ENCODE measurements around the gene OMP.

OMP gene

DNA sequence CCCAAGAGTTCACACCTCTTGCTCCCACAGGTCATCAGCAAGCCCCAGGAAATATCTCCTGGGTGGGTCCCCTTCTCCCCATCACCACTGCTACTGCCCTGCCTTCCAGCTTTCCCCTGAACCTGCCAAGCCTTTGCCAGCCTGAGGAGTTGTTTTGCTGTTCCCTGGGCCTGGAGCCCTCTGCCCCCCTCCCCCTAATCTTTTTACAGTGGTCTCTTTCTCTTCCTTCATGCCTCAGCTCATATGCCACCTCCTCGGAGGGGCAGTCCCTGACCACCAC, 44.3 kb downstream of the OMP start:
- Histone ChIP-seq H3K36me3 (ENCODE audit: control insufficient read depth, insufficient read depth, low read length) (no peaks in the 10 kb centered on the region), H3K27me3 (ENCODE audit: control insufficient read depth, insufficient read depth, low read length) (peaks cover 6% of the 10 kb centered on the region), H3K4me3 (ENCODE audit: low read length) (no peak overlapping the region), H3K9ac (ENCODE audit: low read length) (no peak overlapping the region), H3K27ac (ENCODE audit: low read depth, low read length) (no peak overlapping the region), H3K4me1 (ENCODE audit: control insufficient read depth, insufficient read depth, low read length) (no peaks in the 10 kb centered on the region)

DNA sequence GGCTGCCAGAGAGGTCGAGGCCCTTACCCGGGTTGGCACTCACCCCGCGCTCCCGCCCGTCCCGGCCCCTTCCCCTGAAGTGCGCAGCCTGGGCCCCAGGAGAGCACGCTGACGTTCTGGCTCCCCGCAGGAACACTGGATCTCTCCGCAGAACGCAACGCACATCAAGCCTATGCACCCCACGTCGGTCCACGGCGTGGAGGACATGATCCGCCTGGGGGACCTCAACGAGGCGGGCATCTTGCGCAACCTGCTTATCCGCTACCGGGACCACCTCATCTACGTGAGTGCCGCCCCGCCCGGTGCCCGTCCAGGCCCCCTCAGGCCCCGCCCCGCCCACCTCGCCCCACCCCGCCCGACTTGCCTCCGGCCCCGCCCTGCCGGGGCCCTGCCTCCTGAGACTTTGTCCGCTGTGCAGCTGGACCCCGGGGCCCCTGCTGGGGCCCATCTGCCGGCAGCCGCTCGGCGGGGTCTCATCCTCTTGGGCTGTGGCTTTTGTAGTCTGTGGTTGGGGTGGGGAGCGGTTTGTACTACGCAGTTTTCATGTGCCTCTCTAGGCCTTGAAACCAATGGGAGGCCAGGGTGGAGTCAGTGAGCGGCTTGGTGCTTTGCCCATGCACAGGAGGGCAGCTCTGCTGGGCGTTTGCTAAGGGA, 45.2 kb downstream of the OMP start:
- Histone ChIP-seq H3K27ac (ENCODE audit: low read depth, low read length) (no peak overlapping the region), H3K4me3 (ENCODE audit: low read length) (no peak overlapping the region), H3K4me1 (ENCODE audit: control insufficient read depth, insufficient read depth, low read length) (no peaks in the 10 kb centered on the region), H3K9ac (ENCODE audit: low read length) (no peak overlapping the region), H3K27me3 (ENCODE audit: control insufficient read depth, insufficient read depth, low read length) (peaks cover 6% of the 10 kb centered on the region), H3K36me3 (ENCODE audit: control insufficient read depth, insufficient read depth, low read length) (no peaks in the 10 kb centered on the region)

DNA sequence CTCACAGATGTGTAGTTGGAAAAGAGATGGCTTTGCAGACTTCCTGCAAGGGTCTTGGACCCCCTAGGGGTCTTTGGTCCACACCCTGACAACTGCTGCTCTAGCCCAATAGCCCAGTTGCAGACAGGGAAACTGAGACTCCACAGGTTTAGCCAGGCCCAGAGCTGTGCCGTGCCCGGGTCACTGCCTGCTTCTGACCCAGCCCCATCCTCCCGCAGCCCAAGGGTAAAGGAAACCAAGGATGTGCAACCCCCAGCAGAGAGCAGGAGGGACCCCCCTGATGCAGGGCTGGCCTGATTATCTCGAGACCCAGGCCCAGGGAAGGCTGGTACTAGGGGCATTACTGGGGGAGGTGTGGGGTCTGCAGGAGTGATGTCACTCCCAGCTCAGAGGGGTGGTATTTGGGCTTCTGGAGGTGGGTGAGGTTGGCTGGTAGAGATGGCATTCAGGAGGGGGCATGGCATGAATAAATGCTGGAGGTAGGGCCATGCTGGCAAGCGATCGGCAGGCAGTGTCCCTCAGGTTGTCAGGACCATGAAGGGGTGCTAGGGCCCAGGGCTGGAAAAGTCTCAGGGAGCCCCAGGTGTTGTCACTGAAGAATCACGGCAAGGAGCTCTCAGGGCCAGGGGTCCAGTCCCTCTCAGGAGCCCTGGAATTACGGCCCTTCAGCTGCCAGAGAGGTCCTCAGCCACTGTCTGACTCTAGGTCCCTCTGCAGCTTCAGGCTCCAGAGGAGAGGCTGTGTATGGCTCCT, 46.5 kb downstream of the OMP start:
- no peaks in the 10 kb centered on the region for H3K36me3 ChIP-seq (ENCODE audit: control insufficient read depth, insufficient read depth, low read length)

DNA sequence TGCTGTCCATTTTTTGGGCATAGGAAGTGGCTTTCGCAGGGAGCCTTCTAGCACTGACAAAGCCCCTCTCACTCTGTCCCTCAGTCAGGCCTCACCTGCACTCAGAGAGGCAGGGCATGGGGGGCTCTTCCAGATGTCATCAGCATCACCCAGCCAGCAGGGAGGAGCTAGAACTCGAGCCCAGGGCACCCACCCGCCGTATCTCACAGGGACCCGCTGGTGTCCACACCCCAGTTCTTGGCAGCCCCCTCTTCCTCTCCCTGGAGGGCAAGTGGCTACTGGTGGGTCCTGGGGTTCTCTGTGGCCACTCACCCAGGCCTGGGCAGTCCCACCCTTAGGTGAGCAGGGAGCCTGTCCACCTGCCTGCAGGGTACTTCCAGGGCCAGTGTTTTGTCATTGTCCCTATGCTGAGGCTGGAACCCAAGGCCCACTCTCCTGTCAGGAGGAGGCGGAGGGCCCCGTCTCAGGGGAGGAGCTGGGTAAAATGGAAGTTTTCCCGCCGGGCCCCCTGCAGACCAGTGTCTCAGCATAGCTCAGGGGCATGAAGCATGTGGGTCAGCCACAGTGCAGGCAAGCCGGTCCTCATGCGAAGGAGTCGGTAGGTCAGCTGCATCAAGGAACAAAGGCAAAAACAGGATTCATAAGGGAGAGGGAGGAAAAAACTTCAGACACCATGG, 47.2 kb downstream of the OMP start:
- H3K27me3 ChIP-seq (ENCODE audit: control insufficient read depth, insufficient read depth, low read length) = peaks cover 6% of the 10 kb centered on the region
- H3K9ac ChIP-seq (ENCODE audit: low read length) = no peak overlapping the region
- H3K4me1 ChIP-seq (ENCODE audit: control insufficient read depth, insufficient read depth, low read length) = no peaks in the 10 kb centered on the region
- no peak overlapping the region for H3K4me3 ChIP-seq (ENCODE audit: low read length)
- no peaks in the 10 kb centered on the region for H3K36me3 ChIP-seq (ENCODE audit: control insufficient read depth, insufficient read depth, low read length)
- H3K27ac ChIP-seq (ENCODE audit: low read depth, low read length) = no peak overlapping the region

More for the DNA sequence above, 46.5 kb downstream of the OMP start:
- H3K4me3 ChIP-seq (ENCODE audit: low read length) = no peak overlapping the region
- peaks cover 6% of the 10 kb centered on the region for H3K27me3 ChIP-seq (ENCODE audit: control insufficient read depth, insufficient read depth, low read length)
- no peaks in the 10 kb centered on the region for H3K4me1 ChIP-seq (ENCODE audit: control insufficient read depth, insufficient read depth, low read length)
- H3K27ac ChIP-seq (ENCODE audit: low read depth, low read length) = no peak overlapping the region
- H3K9ac ChIP-seq (ENCODE audit: low read length) = no peak overlapping the region

DNA sequence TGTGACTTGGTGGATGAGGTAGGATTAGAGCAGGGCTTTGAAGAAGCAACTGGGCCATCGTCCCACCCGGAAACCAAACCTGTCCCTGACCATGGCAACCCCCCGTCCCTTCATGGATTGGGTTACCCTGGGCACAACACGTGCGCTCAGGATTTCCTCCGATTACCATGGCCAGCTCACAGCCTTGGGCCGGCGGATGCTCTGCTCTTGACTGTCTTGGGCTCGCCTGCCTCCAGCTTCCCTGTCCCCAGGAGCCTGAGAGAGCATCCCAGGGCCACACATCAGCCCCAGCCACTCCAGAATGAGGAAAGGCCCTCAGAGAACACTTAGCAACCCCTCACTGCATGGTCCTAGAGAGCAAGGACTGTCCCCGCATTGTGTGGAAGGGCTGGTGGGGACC, 48.2 kb downstream of the OMP start:
- Histone ChIP-seq H3K4me1 (ENCODE audit: control insufficient read depth, insufficient read depth, low read length) (no peaks in the 10 kb centered on the region), H3K36me3 (ENCODE audit: control insufficient read depth, insufficient read depth, low read length) (no peaks in the 10 kb centered on the region), H3K27ac (ENCODE audit: low read depth, low read length) (no peak overlapping the region), H3K4me3 (ENCODE audit: low read length) (no peak overlapping the region), H3K9ac (ENCODE audit: low read length) (no peak overlapping the region), H3K27me3 (ENCODE audit: control insufficient read depth, insufficient read depth, low read length) (peaks cover 6% of the 10 kb centered on the region)

DNA sequence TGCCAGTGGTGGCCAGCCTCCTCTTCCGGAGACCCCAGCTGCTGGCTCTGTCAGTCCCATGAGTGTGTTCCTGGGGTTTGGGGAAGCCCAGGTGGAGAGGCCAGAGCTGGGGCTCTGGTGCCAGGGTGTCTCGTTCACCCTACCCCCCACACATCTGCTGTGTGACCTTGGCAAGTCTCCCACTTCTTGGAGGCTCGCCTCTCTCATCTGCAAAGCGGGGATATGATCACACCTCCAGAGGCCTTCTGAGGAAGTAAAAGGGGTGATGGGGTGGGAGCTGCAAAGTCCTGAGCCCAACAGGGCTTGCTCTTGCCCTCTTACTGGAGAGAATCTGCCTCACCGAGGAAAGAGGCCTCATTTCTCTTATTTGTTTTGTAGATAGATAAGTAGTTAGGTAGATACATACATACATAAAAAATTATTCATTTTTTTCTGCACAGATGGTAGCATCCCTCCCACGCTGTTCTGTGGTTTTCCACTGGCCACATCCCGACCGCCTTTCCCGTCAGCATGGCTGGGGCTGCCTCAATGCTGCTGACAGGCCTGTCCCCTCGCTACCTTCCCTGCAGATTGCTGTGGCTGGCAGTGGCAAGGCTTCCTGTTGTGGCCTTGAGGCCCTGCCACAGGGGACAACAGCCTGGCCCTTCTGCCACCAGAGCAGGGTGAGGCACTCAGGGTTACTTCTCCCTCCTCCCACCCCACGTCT, 49.3 kb downstream of the OMP start:
- peaks cover 6% of the 10 kb centered on the region for H3K27me3 ChIP-seq (ENCODE audit: control insufficient read depth, insufficient read depth, low read length)
- H3K36me3 ChIP-seq (ENCODE audit: control insufficient read depth, insufficient read depth, low read length) = no peaks in the 10 kb centered on the region
- H3K27ac ChIP-seq (ENCODE audit: low read depth, low read length) = no peak overlapping the region

DNA sequence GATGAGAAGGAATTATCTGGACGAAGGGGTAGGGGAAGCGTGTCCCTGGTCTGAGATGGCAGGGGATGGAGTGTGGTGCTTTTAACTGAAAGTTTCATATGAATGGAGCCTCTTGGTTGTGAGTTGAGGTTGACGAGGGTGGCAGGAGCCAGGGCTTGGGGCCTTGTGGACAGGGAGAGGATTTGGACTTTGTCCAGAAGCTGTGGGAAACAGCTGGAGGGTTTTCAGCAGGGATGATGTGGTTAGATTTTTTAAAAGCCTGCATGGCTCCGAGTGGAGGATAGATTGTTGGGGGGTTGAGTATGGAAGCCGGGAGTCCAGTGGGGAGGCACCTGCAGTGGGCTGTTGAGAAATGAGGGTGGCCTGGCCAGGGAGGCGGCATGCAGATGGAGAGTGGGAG, 50.2 kb downstream of the OMP start:
- no peaks in the 10 kb centered on the region for H3K4me1 ChIP-seq (ENCODE audit: control insufficient read depth, insufficient read depth, low read length)
- no peak overlapping the region for H3K4me3 ChIP-seq (ENCODE audit: low read length)
- H3K27me3 ChIP-seq (ENCODE audit: control insufficient read depth, insufficient read depth, low read length) = peaks cover 3% of the 10 kb centered on the region
- no peak overlapping the region for H3K27ac ChIP-seq (ENCODE audit: low read depth, low read length)
- no peaks in the 10 kb centered on the region for H3K36me3 ChIP-seq (ENCODE audit: control insufficient read depth, insufficient read depth, low read length)
- H3K9ac ChIP-seq (ENCODE audit: low read length) = no peak overlapping the region

More for the DNA sequence above, 49.3 kb downstream of the OMP start:
- no peak overlapping the region for H3K4me3 ChIP-seq (ENCODE audit: low read length)
- H3K4me1 ChIP-seq (ENCODE audit: control insufficient read depth, insufficient read depth, low read length) = no peaks in the 10 kb centered on the region
- H3K9ac ChIP-seq (ENCODE audit: low read length) = no peak overlapping the region

Measured in rectal smooth muscle tissue (tissue), 1 donor.